NCI-H1417 treated with DMSO at 0.1 percent for 48 hours (cell line): Measurements from ENCODE around the gene HSPA4.
"Not testable (repeated sequence)": the region's sequence is repeated elsewhere in the genome, so short reads cannot be mapped to it uniquely, and the experiment has no call there.

Experiments
- DNase-seq: peaks from one replicate; lab custom pipeline; 2025; lab: John Stamatoyannopoulos, UW

Gene HSPA4

DNA sequence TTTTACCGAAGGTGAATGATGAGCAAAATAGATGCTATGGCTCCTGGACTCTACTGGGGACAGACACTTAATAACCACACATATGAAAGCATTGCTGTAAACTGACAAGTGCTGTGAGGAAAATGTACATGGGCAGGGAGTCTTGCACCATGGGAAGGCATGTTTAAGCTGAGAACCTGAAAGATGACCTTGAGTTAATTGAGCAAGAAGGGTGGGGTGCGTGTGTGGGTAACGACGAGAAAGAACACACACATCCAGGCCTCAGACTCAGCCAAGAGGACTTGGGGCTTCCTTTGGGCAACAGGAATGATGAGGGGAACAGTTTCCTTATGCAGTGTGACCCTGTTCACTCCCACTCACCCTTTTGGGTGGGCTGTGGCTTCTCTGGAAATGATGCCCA, 73.1 kb downstream of the HSPA4 start:
- no peak for DNase-seq

GRCh38 chr5:133128066-133128465, 76.3 kb downstream of the HSPA4 start:
- DNase-seq, result no peak

DNA sequence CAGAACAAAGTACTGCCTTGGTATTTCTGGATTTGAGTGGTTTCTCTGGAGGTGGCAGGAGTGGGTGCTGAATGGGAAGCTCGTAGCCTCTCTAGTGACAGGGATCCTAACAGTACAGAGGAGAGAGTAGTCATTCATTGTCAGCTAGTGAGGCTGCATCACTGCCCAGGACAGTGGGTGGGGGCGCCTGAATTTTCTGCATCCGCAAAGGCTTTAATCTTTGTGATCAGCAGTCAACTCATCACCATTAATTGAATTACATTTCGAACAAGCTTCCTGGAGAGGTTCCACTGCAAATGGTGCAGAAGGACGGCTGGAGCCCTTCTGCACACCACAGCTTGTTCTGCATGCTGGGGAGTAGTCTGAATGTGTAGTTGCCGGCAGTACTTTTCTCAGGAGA, 77.5 kb downstream of the HSPA4 start:
- DNase-seq, result no peak

DNA sequence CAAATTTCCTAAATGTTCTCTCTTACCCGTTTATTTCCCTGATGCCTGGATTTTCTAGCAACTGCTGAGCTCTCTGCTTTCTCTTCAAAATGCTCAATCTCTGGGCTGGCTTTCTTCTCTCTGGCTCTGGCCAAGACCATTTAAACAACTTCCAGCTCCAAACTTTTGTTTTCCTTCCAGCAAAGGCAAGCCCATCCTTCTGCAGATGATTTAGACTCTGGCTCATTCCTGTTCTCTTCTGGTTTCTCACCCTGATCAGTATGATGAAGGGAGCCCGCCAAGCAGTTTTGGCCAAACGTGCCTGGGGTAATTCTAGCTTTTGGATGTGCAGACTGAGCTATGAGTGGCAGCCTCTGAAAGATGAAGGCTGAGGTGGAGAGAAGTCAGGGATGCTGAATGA, 78.1 kb downstream of the HSPA4 start:
- no peak for DNase-seq

- DNase-seq, result no peak
Observed at GRCh38 chr5:133130387-133131118, 78.7 kb downstream of the HSPA4 start.

DNA sequence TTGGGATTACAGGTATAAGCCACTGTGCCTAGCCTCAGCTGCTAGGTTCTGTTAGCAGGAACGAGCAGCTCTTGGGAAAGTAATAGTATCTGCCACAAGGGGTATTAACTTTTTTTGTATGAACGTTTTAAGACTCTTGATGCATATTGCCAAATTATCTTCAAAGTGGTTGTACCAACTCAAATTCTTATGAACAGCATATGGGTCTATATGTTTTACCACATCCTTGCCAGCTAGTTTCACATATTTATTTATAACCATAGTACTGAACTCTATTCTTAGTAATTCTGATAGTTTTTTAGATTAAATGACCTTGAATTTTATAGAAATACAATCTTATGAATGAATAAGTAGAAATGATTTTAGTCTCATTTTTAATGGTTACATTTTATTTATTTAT, 80.9 kb downstream of the HSPA4 start:
- no peak for DNase-seq

GRCh38 chr5:133133241-133133640, 81.4 kb downstream of the HSPA4 start:
- DNase-seq, result not testable (repeated sequence)

DNA sequence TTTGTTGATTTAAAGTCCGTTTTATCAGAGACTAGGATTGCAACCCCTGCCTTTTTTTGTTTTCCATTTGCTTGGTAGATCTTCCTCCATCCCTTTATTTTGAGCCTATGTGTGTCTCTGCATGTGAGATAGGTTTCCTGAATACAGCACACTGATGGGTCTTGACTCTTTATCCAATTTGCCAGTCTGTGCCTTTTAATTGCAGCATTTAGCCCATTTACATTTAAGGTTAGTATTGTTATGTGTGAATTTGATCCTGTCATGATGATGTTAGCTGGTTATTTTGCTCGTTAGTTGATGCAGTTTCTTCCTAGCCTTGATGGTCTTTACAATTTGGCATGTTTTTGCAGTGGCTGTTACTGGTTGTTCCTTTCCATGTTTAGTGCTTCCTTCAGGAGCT, 85.1 kb downstream of the HSPA4 start:
- DNase-seq, result not testable (repeated sequence)

- DNase-seq, result no peak
Observed at GRCh38 chr5:133140311-133140710, 88.5 kb downstream of the HSPA4 start.

GRCh38 chr5:133141746-133142145, 89.9 kb downstream of the HSPA4 start:
- no peak for DNase-seq

DNA sequence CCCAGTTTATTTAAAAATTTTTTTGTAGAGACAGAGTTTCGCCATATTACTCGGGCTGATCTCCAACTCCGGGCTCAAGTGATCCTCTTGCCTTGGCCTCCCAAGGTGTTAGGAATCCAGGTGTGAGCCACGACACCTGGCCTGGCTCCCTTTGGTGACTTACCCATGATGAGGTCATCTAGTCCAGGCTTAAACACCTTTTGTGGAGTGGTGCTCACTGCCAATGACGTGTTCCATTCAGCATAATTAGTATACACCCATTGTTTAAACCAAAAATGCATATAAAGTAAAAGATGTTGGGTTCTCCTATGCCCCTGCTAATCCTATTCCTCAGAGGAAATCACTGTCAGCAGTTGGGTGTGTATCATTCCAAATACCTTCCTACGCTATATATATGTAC, 91.0 kb downstream of the HSPA4 start:
- no peak for DNase-seq

DNA sequence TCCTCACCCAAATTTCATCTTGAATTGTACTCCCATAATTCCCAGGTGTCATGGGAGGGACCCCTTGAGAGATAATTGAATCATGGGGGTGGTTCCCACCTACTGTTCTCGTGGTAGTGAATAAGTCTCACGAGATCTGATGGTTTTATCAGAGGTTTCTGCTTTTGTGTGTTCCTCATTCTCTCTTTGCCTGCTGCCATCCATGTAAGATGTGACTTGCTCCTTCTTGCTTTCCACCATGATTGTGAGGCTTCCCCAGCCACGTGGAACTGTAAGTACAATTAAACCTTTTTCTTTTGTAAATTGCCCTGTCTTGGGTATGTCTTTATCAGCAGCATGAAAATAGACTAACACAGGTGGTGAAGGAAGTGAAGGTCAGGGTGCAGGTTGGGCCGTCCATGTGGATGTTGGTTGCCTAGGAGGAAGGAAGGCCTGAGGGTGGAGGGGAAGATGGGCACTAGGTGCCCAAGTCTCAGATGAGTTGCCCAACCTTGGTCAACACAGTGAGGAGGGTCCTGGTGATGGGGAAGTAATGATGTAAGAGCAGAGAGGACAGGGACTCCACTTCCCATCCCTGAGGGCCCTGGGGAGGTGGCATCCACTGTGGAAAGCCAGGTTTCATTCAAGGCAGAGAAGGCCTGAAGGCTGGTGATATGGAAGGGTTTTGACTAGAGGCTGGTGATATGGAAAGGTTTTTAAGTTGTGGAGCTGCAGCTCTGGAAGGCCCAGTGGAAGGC, 92.6 kb downstream of the HSPA4 start:
- DNase-seq, result no peak

GRCh38 chr5:133145436-133146170, 93.8 kb downstream of the HSPA4 start:
- no peak for DNase-seq

- no peak for DNase-seq
Observed at GRCh38 chr5:133147411-133147810, 95.6 kb downstream of the HSPA4 start.

DNA sequence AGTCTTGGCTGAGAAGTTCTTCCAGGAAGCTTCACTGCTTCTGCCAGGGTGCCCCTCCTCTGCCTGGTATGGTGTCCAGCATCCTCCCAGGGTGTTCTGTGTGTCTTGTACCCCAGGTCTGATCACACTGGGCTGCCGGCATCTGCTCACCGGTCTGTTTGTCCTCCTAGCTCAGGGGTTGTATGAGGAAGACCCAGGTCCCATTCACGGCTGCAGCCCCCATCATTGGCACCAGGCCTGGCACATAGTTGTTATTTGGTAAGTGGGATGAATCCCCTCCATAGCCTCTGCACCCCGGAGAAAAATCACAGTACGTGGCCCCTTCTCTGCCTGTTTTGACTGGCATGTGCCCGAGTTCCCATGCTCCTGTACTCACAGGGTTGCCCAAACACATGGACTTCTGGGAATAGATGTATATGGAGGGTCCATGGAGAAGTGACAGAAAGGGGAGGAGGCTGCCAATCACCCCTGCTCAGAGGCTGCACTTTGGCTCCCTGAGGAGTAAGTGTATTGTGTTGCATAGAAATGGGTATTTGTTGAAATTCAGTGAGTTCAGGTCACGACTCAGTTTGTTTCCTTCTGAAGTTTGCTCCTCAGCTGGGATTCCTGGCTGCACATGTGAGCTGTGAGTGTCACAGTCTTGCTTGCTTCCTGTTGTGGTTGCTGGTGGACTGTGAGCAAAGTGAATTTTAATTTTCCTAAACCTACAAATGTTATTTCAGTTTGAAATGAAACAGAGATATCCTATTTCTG, 96.2 kb downstream of the HSPA4 start:
- DNase-seq, result no peak

- DNase-seq, result no peak
Observed at GRCh38 chr5:133149345-133149744, 97.5 kb downstream of the HSPA4 start.

- DNase-seq, result no peak
Observed at GRCh38 chr5:133150909-133151544, 99.2 kb downstream of the HSPA4 start.

DNA sequence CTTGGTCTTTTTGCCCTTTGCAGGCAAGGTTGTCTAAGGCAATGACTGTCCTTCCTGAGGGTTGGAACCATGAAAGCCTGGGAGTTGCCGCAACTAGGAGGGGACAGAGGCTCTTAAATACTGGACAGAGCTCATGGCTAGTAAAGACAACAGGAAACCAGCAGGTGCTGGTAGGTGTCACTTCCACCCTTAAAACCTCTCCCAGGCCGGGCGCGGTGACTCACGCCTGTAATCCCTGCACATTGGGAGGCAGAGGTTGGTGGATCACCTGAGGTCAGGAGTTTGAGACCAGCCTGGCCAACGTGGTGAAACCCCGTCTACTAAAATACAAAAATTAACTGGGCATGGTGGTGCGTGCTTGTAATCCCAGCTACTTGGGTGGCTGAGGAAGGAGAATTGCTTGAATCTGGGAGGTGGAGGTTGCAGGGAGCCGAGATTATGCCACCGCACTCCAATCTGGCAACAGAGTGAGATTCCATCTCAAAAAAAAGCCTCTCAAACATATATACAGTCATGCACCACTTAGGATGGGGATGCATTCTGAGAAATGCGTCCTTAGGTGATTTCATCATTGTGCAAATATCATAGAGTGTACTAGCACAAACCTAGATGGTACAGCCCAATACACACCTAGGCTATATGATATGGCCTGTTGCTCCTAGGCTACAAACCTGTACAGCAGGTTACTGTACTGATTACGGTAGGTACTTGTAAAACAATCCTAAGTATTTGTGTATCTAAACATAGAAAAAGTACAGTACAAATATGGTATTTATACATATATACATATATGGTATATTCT, 102.7 kb downstream of the HSPA4 start:
- DNase-seq, result no peak

GRCh38 chr5:133155326-133155969, 103.6 kb downstream of the HSPA4 start:
- no peak for DNase-seq
